Keratinocyte (primary cell): Measurements from ENCODE around the gene GJB6. TPM values are rescaled to one million over a fixed set of nuclear protein-coding genes. Genes with fewer than 3 reads are reported as not detected.
A peak's percentile ranks its signal among the peaks of the same experiment; 100 is the strongest.

Source experiments
- DNase-seq: peaks from one replicate; pipeline ENCODE4 v3.0.0-alpha.2; 2011; ENCODE audit warnings: low read depth, missing footprints, low spot score
- FAIRE-seq: peaks from 2 replicates; lab custom pipeline; 2011; peaks lifted over from hg19 to GRCh38; lab: Jason Lieb, UNC
- H2AFZ ChIP-seq: 2 replicates; pipeline ENCODE4 v1.6.0; 2012; ENCODE audit warnings: low read length, control low read depth, inconsistent platforms; ENCODE audit not compliant: control insufficient read depth
- H3K27ac ChIP-seq: 2 replicates; pipeline ENCODE4 v1.5.1; 2011; ENCODE audit warnings: low read length; ENCODE audit not compliant: control insufficient read depth, insufficient read depth
- H3K27me3 ChIP-seq: 3 replicates; pipeline ENCODE4 v1.6.0; 2011; ENCODE audit warnings: low read length; ENCODE audit not compliant: control insufficient read depth, insufficient read depth; ENCODE audit errors: extremely low read depth
- H3K36me3 ChIP-seq, 2 experiments: 2 replicates in 1 of 2; 3 replicates in 1 of 2; pipeline ENCODE4 v1.5.1; 2011; ENCODE audit warnings: low read length in 2 of 2, mild to moderate bottlenecking in 1 of 2; ENCODE audit not compliant: control insufficient read depth in 2 of 2, insufficient read depth in 2 of 2; ENCODE audit errors: extremely low read depth in 1 of 2
- H3K4me1 ChIP-seq: 3 replicates; pipeline ENCODE4 v1.5.1; 2011; ENCODE audit warnings: low read length; ENCODE audit not compliant: control insufficient read depth, insufficient read depth; ENCODE audit errors: extremely low read depth
- H3K4me2 ChIP-seq: 3 replicates; pipeline ENCODE4 v1.6.0; 2011; ENCODE audit warnings: low read depth, low read length; ENCODE audit not compliant: control insufficient read depth, insufficient read depth; ENCODE audit errors: extremely low read depth
- H3K4me3 ChIP-seq, 3 experiments: fragments of 200-600 bp in 1 of 3; sonication (generic) in 1 of 3; 2 replicates in 2 of 3; 3 replicates in 1 of 3; pipeline ENCODE4 v1.5.1; 2011 to 2016; ENCODE audit warnings: low read length in 3 of 3, mild to moderate bottlenecking in 3 of 3, control low read depth in 2 of 3, inconsistent platforms in 1 of 3, low read depth in 1 of 3, mixed read lengths in 1 of 3, mixed run types in 1 of 3, moderate library complexity in 1 of 3; ENCODE audit not compliant: control insufficient read depth in 2 of 3, insufficient read depth in 2 of 3; ENCODE audit errors: extremely low read depth in 1 of 3
- H3K79me2 ChIP-seq: 2 replicates; pipeline ENCODE4 v1.6.0; 2012; ENCODE audit warnings: low read length; ENCODE audit not compliant: control insufficient read depth, insufficient read depth
- H3K9ac ChIP-seq: 3 replicates; pipeline ENCODE4 v1.6.0; 2011; ENCODE audit warnings: low read length; ENCODE audit not compliant: control insufficient read depth, insufficient read depth; ENCODE audit errors: extremely low read depth
- H3K9me1 ChIP-seq: 3 replicates; pipeline ENCODE4 v1.6.0; 2011; ENCODE audit warnings: low read length; ENCODE audit not compliant: control insufficient read depth, insufficient read depth; ENCODE audit errors: extremely low read depth
- H3K9me3 ChIP-seq: 2 replicates; pipeline ENCODE4 v1.5.1; 2012; ENCODE audit warnings: low read depth, low read length; ENCODE audit not compliant: control insufficient read depth
- H4K20me1 ChIP-seq: 3 replicates; pipeline ENCODE4 v1.6.0; 2011; ENCODE audit warnings: low read length; ENCODE audit not compliant: control insufficient read depth, insufficient read depth; ENCODE audit errors: extremely low read depth
- CTCF ChIP-seq, 3 experiments: IDR thresholded peaks in 1 of 3; conservative IDR thresholded peaks in 1 of 3; optimal IDR thresholded peaks in 1 of 3; 2 replicates in 2 of 3; 3 replicates in 1 of 3; pipeline versions ENCODE3 to v1.5.1; 2011; ENCODE audit warnings: low read length in 3 of 3, mild to moderate bottlenecking in 3 of 3, moderate library complexity in 2 of 3, control low read depth in 1 of 3, inconsistent platforms in 1 of 3; ENCODE audit not compliant: insufficient read depth in 2 of 3; ENCODE audit errors: extremely low read depth in 1 of 3
- EZH2 ChIP-seq: IDR thresholded peaks from one replicate; pipeline ENCODE4 v1.6.1; 2012; ENCODE audit warnings: inconsistent platforms, mild to moderate bottlenecking, low read length, moderate library complexity
- dilution Hi-C: fragments of 300-500 bp; cut with MboI; formaldehyde crosslinking; loops from one replicate; pipeline ENCODE4 v1.7.0; 2020; ENCODE audit warnings: low sequenced_read_pairs; ENCODE audit not compliant: extremely low pct_ligation_motif_present
- polyA plus RNA-seq, 5 experiments: library from polyadenylated mRNA; depleted of rRNA in 3 of 5; stranded (reverse) in 3 of 5; stranded (forward) in 1 of 5; unstranded in 1 of 5; fragments of >200 nt; gene quantifications; 1 replicate in 1 of 5; 2 replicates in 3 of 5; 3 replicates in 1 of 5; pipeline versions ENCODE4 v1.2.1 to v1.2.3, GENCODE V29; 2011 to 2012; ENCODE audit warnings: missing spikeins in 2 of 5, low read depth in 1 of 5, low replicate concordance in 1 of 5

The GJB6 gene
- polyA plus RNA-seq, 1 donor (not counting 4 experiments of a cell fraction or from before 2014, with no cell fraction given) = 11.2 TPM

GRCh38 chr13:20192158-20192835 is 39.8 kb downstream of the GJB6 start:
- FAIRE-seq = no peak
- H3K4me1 ChIP-seq = peaks cover 59% of the 10 kb centered on the region
- peak overlapping the region; percentile 84 for H3K9ac ChIP-seq
- dilution Hi-C loops = loop anchor here (25.0 kb wide), 2 partner anchors 195 to 295 kb away; no protein-coding TSS in a partner anchor
- H3K27ac ChIP-seq = peak overlapping the region; percentile 76
- DNase-seq = no peak
- H3K9me1 ChIP-seq = no peaks in the 10 kb centered on the region
- H3K79me2 ChIP-seq = peaks cover 18% of the 10 kb centered on the region
- H3K36me3 ChIP-seq = peaks cover 15 to 21% of the 10 kb centered on the region in 2 experiments
- no peaks in the 10 kb centered on the region for H3K27me3 ChIP-seq
- no peaks in the 10 kb centered on the region for H4K20me1 ChIP-seq
- H2AFZ ChIP-seq = peak overlapping the region; percentile 78
- H3K9me3 ChIP-seq = no peaks in the 10 kb centered on the region
- peak overlapping the region; percentile 46 to 92 (median 76) for H3K4me3 ChIP-seq
- TF ChIP-seq EZH2 (no peak), CTCF (optimal IDR thresholded peaks at IDR 0.05 in 1 of 3, IDR thresholded peaks at IDR 0.05 in 1 of 3, conservative IDR thresholded peaks at IDR 0.05 in 1 of 3; ENCODE audit: extremely low read depth in 1 of 3, insufficient read depth in 2 of 3, low read length in 3 of 3) (no peak)
- peak overlapping the region; percentile 92 for H3K4me2 ChIP-seq

- Histone ChIP-seq H3K4me1 (peaks cover 56% of the 10 kb centered on the region), H3K4me3 (peak overlapping the region; percentile 46 to 92 (median 76)), H2AFZ (peak overlapping the region; percentile 78), H3K9me1 (no peaks in the 10 kb centered on the region), H3K27ac (peak overlapping the region; percentile 76), H3K36me3 (peaks cover 17 to 24% of the 10 kb centered on the region in 2 experiments), H3K9ac (peak overlapping the region; percentile 84), H3K9me3 (no peaks in the 10 kb centered on the region), H4K20me1 (no peaks in the 10 kb centered on the region), H3K27me3 (no peaks in the 10 kb centered on the region), H3K4me2 (peak overlapping the region; percentile 92), H3K79me2 (peaks cover 18% of the 10 kb centered on the region)
- DNase-seq (no peak), FAIRE-seq (no peak)
- TF ChIP-seq EZH2 (no peak), CTCF (optimal IDR thresholded peaks at IDR 0.05 in 1 of 3, IDR thresholded peaks at IDR 0.05 in 1 of 3, conservative IDR thresholded peaks at IDR 0.05 in 1 of 3; ENCODE audit: extremely low read depth in 1 of 3, insufficient read depth in 2 of 3, low read length in 3 of 3) (no peak)
- dilution Hi-C loops = loop anchor here (25.0 kb wide), 2 partner anchors 196 to 296 kb away; no protein-coding TSS in a partner anchor
Observed at GRCh38 chr13:20191311-20192157, 40.6 kb downstream of the GJB6 start.
